ENCODE measurements around the gene TSNAX.

Gene TSNAX

GRCh38 chr1:231603598-231604275, 75.3 kb downstream of the TSNAX start:
- DNase-seq = no peak

GRCh38 chr1:231604276-231604621, 75.8 kb downstream of the TSNAX start:
- DNase-seq = no peak

DNA sequence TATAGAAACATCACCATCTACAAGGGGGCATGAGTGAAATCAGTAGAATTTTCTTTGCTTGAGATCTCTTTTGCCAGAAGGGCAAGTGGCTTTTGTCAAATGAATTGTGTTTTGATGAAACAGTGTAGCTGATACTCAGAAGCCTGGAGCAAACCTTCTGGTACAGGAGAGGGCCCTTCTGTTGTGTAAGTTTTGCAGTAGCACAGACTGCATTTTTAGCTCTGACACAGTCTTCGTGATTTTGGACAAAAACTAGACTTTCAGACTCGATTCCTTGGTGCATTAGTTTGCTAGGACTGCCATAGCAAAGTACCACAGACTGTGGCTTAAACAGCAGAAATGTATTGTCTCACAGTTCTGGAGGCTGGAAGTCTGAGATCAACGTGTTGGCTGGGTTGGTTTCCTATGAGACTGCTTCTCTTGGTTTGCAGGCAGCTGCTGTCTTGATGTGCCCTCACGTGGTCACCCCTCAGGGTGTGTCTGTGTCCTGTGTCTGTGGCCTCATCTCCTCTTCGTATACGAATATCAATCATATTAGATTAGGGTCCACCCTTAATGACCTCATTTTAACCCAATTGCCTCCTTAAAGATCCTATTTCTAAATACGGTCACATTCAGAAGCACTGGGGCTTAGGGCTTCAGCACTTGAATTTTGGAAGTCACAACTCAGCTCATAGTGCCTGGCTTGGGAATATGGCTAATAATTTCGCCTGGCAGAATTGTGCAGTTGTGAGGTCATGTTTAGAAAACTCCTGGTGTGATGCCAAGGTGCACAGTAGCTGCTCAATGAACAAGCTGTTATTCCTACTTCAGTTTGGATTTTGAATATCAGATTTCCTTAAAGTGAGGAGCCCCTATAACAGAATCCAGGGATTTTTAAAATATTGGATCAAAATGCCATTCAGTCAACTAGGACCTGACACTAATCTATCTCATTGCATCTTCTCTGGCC, 77.0 kb downstream of the TSNAX start:
- DNase-seq = no peak

- no peak for DNase-seq
Observed at GRCh38 chr1:231606712-231607111, 78.2 kb downstream of the TSNAX start.

GRCh38 chr1:231610388-231610787, 81.9 kb downstream of the TSNAX start:
- no peak for DNase-seq

GRCh38 chr1:231611111-231611510, 82.6 kb downstream of the TSNAX start:
- no peak for DNase-seq

DNA sequence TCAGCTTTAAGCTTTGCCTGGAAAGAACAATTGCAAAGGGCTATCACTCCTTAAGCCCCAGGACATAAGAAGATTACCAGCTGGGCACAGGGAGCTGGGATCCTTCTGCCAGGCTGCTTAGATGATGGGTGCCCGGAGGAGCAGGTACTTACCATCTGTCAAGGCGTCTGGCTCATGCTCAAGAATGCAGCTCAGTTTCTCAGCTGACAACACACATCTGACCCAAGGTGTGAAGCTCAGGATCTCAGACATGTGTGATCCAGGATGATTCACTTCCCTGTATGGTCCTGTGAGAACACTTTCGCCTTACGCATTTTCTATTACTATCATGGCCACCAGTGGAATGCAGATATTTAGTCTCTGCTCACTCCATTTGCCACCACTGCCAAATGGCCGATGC, 83.4 kb downstream of the TSNAX start:
- DNase-seq = no peak

- no peak for DNase-seq
Observed at GRCh38 chr1:231612393-231613089, 84.1 kb downstream of the TSNAX start.

DNA sequence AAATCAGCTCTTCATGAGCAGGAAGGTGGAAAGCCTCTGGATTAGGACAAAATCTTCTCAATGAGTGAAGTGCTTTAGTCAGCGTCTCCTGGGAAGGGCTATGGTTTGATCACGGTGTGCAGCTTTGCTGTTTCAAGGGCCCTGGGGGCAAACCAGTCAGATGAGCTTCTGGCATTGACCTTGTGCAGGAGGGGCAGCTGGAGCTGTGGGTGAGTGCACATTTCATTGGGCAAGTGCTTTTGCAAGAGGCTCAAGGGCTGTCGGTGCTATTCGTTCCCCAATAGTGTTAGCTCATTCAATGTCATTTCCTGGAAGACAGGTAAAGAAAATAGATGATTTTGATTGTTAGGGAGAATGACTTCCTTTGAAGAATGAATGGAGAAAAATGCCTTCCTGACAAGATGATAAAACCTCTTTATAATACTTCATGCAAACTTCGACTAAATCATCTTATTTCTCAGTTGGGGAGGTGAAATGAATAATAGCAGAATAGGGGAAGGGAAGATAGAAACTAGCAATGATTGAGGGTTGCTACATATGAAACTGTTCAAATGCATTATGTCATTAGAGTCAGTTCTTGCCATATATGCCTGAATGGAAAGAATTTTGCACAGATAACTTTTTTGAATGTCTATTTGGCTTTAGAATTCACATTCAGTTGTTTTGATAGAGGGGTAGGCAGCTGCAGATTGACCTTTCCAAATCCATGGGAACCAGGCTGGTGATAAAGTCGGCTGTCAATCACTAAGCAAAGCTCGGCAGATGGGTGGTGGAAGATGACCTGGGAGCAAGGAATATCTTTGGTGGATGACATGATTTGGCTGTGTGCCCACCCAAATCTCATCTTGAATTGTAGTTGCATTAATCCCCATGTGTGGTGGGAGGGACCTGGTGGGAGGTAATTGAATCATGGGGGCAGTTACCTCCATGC, 85.2 kb downstream of the TSNAX start:
- no peak for DNase-seq

Data from stimulated activated CD4-positive, alpha-beta T cell treated with anti-CD3 and anti-CD28 coated beads, Interleukin-12 subunit alpha, Interleukin-12 subunit beta, amount 100 ng/mL, for 4 hours (primary cell).